Measurements from ENCODE around the gene TBC1D26.
"Not testable (repeated sequence)": the region's sequence is repeated elsewhere in the genome, so short reads cannot be mapped to it uniquely, and the experiment has no call there.

Gene TBC1D26

DNA sequence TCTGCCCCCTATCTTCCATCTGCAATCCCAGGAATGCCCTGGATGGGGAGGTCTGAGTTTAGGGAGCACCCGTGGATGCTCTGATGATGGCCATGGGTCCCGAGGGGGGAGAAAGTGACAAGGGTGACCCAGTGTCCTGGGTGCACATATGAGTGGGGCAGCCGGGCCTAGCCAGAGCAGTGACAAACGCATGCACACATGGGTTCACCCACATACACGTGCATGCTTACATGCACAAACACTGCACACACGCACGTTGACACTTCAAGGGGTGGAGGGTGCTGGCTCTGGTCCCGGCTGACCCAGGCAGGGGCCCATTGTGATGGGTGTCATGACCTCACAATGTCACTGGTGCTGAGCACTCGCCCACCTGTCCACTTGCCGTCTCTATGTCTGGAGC, at the start of gene TBC1D26:
Gene TBC1D26 (plus strand): TSS at position 384 of the 400 bp plus-strand sequence. CDS start 3,066 bp downstream, outside the sequence.
- not testable (repeated sequence) for DNase-seq (ENCODE audit: low spot score)

DNA sequence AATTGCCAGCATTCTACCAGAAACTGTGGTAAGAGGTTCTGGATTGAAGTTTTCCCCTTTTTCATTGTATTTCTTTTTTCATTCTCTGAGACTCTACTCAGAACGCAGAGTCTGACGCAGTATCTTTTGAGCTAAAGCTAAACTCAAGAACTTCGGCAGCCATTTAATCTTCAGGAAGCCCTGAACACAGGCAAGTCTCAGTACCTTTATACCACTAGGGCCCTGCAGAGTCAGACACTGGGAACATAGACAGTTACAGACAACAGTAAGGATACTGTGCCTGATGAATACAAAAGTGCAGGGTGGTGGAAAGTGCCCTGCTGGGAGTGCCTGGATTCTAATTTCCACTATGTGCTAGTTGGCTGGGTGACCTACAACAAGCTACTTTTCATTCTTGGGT, 48.9 kb upstream of the TBC1D26 start:
- not testable (repeated sequence) for DNase-seq (ENCODE audit: low spot score)

DNA sequence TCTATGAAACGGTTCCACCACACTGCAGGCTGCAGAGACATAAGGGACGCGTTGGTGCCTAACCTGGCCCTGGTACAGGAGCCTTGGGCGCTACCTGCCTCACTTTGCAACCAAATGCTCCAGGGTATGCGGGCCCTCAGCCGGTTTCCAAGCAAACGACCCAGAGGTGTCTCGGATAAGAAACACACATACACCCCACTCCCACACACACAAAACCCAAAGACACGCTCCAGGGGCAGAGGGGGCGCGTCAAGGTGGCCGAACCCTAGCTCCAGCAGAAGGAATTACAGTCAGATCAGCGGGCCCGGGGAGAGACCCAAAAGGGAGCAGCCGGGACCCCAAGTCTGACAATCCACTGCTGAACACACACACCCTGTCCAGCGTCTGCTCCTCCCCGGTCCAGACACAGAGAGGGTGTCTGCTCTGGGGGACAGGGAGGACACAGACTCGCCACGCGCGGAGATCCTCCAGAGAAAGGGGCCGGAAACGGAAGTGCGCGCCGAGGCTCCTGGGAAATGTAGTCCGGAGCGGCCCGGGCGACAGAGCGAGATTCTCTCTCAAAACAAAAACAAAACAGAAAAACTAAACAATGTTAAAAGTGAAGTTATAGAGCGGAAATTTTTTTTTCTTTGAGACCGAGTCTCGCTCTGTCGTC, 48.1 kb upstream of the TBC1D26 start, which contains the start of gene TRIM16:
Gene TRIM16 (minus strand): TSS at position 488 of the 655 bp plus-strand sequence. CDS start 32,702 bp downstream, outside the sequence.
- not testable (repeated sequence) for DNase-seq (ENCODE audit: low spot score)

DNA sequence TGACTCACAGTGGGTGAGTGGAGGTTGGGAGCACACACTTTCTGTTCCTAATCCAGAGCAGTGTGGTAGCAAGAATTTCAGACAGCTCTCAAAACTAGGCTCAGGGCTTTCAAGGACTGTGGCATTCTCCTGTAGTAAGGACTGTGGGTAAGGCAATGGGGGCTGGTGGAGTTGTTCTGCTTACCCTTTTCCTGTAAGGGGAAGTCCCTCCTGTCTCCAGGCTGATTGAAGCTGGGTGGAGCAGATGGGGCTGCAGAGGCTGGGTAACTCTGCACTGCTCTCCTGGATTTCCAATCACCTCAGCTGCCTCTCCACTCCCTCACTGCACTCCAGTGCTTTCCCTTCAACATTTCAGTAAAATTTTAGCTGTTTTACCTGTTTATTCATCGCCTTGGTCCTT, 44.6 kb upstream of the TBC1D26 start:
- not testable (repeated sequence) for DNase-seq (ENCODE audit: low spot score)

DNA sequence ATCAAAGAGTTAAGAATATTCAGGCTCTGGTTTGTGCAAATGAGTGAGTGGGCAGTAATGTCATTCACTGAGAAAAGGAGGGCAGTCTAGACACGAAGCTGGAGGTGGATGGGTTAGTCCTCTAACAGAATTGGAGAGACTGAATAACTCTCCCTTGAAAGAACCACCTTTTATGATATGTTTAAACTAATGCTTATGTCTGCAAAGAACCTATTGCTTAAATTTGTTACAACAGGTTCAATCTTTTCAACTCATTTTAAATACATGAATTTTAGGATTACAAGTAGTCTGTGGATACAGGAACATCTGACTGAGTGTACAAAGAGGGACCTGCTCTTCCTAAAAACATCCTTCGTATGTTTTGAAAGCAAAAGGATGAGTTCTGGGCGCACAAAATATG, 33.1 kb upstream of the TBC1D26 start:
- not testable (repeated sequence) for DNase-seq (ENCODE audit: low spot score)

DNA sequence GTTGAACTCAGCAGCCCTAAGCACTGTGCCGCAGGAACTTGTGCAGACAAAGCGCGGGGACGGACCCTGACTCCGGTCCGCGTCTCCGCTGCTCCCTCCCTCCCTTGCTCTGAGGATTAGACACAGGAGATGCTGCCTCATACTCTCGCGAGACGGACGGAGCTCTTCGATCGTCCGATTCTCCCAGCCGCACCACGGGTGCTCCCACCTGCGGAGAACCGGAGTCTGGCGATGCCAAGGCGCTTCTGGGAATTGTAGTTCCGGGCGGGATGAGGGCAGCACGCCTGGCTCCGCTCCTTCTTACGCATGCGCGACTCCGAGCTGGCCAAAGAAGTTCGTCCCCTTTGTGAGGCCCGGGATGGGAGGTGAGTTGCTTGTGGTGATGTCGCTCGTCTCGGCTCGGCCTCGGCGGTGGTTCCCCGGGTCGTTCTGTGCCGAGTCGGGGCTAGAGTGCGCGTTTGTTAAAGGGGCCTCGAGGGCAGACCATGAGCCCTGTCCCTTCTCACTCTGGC, 32.6 kb upstream of the TBC1D26 start, which contains the start of gene ZNF286A:
Gene ZNF286A (plus strand): TSS at position 340 of the 512 bp plus-strand sequence. CDS start 578 bp downstream, outside the sequence.
- DNase-seq (ENCODE audit: low spot score) = peak; percentile 79

DNA sequence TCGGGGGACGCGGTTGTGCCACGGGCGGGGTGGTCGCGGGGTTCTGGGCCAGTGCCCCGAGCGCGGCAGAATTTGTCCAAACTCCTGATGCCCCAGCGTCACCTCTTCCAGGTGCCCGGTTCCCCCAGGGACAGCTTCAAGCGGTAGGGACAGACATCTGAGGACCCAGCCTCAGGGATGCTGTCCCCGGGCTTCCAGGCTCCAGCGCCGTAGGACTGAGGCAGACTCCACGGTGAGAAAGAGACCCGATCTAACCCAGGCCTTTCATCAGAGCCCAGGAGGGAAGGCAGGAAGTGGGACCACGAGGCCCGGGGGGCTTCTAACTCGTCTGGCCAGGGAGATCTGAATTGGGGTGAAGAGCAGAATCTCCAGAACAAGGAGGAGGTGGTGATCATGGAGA, 32.1 kb upstream of the TBC1D26 start:
- DNase-seq (ENCODE audit: low spot score) = not testable (repeated sequence)

DNA sequence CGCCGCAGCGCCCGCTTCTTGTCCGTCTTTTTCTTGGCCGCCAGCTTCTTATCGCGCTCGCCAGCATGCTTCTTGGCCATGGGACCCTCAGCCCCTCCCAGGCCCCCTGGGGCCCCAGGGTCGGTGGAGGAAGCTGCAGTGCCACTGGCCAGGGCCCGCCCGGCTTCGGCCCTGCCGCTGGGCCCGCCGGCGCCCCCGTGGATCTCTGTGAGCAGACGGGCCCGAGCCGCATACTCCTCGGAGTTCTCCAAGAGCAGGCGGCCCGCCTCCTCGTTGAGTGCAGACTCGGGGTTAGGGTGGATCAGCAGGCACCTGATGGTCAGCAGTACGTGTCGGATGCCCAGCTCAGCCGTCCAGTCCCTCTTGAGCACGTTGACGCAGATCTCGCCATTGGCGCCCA, 27.8 kb upstream of the TBC1D26 start:
- not testable (repeated sequence) for DNase-seq (ENCODE audit: low spot score)

DNA sequence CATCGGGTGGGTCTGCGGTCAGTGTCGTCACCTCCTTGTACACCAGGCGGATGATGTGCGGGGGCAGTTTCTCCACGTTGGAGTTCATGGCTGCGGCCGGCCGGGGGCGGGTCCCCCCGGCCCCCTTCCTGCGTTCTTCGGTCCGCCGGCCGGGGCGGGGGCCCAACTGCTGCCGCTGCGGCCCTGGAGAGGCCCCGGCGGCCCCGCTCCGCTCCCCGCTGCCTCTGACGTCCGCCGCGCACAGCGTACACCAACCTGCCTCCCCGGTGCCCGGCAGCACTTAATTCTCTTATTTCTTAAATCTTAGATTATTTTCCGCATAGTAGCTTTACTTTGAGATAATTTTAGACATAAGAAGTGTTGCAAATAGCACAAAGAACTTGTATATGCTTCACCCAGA, 27.3 kb upstream of the TBC1D26 start:
- not testable (repeated sequence) for DNase-seq (ENCODE audit: low spot score)

DNA sequence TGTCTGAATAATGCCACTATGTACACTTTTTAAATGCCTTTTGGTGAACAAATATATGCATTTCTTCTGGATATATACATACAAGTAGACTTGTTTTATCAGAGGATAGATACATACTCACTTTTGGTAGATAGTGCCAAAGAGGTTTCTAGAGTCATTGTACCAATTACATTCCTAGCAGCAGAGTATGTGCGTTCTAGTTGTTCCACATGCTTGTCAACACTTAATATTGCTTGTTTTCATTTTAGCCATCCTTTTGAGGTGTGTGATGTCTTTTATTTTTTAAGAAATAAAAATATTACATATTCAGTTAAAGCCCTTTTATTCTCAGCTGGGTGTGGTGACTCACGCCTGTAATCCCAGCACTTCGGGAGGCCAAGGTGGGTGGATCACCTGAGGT, 23.2 kb upstream of the TBC1D26 start:
- DNase-seq (ENCODE audit: low spot score) = not testable (repeated sequence)

DNA sequence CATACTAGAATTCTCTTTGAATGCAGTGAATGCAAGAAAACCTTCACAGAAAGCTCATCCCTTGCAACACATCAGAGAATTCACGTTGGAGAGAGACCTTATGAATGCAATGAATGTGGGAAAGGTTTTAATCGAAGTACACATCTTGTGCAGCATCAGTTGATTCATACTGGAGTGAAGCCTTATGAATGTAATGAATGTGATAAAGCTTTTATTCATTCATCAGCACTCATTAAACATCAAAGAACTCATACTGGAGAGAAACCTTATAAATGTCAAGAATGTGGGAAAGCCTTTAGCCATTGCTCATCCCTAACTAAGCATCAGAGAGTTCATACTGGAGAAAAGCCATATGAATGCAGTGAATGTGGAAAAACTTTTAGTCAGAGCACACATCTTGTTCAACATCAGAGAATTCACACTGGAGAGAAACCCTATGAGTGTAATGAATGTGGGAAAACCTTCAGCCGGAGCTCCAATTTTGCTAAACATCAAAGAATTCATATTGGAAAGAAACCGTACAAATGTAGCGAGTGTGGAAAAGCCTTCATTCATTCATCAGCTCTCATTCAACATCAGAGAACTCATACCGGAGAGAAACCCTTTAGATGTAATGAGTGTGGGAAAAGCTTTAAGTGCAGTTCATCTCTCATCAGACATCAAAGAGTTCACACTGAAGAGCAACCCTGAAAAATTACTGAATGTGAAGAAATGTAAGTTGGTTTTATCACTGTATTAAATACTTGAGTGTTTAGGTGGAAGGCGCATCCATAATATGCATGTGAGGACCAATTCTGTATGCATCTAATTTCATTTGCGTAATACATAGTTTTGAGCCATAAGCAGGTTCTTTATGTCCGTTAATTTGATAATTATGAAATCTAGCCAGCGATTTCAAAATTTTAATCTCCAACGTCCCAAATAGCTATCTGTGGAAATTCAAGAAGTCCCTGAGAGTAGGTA, 15.2 kb upstream of the TBC1D26 start:
- DNase-seq (ENCODE audit: low spot score) = not testable (repeated sequence)

DNA sequence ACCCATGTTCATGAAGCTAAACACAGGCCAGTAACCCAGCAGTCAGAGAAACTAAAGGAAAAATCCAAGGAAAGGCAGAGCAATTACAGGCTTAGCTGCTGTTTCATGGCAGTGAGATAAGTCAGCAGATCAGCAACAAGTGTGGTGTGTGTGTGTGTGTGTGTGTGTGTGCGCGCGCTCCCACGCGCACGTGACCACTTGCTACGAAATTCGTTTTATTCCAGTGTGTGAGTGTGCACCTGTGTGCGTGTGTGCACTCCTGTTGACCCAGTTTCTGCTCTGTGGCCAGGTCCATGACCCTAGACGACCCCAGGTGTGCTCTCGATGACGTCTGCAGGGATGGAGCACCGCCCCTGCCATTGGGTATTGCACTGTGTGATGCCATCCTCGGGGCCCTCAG, 1.5 kb upstream of the TBC1D26 start:
- DNase-seq (ENCODE audit: low spot score) = not testable (repeated sequence)

DNA sequence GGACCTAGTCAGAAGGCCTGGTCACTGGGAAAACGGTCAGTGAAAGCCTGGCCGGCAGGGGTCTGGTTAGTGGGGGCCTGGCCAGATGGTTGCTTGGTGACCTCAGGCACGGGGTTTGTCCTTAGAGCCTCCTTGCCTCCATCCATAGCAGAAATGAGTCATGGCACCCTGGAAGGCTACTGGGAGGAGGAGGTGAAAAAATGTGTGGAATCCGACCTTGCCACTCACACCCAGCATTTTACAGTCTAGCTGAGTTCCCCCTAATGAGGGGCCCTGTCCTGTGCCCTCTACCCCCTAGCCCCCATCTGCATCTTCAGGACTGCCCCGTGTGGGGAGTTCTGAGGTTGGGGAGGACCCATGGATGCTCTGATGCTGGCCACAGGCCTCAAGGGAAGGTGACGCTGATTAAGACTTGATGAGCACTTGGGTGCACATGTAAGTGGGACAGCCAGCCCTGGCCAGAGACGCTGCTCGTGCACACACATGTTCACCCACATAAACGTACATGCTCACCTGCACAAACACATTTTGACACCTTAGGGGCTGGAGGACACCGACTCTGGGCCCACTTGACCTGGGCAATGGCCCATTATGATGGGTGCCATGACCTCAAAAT, 1.2 kb downstream of the TBC1D26 start:
- not testable (repeated sequence) for DNase-seq (ENCODE audit: low spot score)

DNA sequence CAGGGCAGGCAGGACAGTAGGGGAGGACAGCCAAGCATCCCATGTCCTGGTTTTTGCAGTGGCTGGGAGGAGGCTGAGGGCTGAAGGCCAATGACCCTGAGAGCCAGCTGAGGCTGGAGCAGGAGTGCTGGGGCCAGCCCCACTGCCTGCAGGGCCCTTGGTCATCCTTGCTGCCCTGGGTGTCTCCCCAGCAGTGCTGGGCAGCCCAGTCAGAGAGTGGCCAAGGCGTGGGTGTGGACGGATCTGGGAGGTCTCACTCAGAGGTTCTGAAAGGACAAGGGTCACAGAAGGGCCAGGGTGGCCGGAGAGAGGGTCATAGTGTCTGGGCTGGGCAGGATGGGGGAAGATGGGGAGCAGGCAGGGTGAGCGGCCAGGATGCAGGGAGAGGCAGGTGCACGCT, 4.5 kb downstream of the TBC1D26 start:
- not testable (repeated sequence) for DNase-seq (ENCODE audit: low spot score)

DNA sequence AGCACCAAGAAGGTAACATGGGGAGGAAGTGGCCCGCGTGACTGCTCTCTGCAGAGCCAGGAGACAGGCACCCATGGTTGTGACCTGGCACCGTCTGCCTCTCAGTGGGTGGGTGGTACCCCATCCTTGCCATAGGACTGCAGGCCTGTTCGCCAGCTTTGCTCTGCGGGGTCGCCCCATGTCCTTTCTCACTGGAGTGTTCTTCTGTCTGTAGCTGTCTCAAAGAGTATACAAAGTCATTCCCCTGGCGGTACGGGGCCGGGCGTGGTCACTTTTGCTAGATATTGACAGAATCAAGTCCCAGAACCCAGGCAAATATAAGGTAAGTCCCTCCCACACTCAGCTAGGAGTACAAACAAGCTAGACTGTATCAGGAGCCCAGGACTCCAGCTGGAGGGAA, 6.0 kb downstream of the TBC1D26 start:
- no peak for DNase-seq (ENCODE audit: low spot score)

DNA sequence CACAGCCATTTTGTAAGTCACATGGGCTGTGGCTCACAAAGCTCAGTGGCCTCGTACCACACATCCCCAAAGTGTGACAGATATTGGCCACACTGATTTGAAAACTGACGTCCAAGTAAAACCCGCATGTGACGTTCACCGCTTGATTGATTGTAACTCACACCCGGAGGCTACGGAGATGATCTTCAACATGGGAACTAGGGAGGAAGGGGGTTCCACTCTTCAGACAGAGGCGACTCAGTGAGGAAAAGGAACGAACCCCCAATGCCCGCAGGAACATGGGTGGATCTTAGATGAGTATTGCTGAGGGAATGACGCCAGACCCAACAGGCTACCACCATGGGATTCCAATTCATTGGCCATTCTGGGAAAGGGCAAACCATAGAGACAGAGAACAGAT, 7.2 kb downstream of the TBC1D26 start:
- not testable (repeated sequence) for DNase-seq (ENCODE audit: low spot score)

DNA sequence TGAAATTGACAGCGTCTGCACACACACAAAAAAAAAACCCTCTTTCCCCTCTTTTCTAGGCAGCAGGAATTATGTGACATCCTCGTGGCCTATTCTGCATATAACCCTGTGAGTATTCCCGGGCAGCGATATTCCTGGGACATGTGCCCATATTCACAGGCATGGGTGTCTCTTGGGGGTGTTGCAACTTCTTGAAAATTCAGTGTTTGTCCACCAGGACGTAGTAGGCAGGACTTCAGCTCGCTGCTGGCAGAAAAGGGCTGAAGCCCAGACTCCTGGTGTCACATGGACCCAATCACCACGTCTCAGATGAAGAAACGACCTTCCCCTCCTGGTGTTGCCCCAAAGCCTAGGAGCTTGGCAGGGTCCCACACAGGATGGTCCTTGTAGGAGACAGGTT, 8.0 kb downstream of the TBC1D26 start:
- not testable (repeated sequence) for DNase-seq (ENCODE audit: low spot score)

DNA sequence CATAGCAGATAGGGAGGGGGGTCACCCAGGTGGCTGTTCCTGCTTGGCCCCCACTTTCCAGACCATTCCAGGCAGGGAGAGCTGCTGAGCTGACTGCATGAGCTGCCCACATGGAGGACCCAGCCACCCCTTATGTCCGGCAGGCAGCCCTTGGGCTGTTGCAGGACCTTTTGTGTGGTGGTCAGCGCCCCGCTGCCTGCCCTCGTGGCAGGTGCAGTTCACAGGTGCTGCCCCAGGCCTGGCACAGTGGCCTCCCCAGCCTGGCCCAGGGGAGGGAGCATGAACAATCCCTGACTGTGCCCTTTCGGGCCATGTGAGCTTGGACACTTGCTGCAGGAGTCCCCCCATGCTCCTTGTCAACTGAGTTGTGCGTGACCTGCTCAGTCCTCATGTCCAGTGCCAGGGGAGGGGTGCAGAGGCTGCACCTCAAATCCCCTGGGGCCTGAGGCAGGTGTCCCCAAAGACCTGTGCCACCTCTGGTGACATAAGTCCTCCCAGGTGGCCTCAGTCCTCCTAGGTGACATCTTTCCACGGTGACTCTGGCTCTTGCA, 8.6 kb downstream of the TBC1D26 start:
- DNase-seq (ENCODE audit: low spot score) = no peak

DNA sequence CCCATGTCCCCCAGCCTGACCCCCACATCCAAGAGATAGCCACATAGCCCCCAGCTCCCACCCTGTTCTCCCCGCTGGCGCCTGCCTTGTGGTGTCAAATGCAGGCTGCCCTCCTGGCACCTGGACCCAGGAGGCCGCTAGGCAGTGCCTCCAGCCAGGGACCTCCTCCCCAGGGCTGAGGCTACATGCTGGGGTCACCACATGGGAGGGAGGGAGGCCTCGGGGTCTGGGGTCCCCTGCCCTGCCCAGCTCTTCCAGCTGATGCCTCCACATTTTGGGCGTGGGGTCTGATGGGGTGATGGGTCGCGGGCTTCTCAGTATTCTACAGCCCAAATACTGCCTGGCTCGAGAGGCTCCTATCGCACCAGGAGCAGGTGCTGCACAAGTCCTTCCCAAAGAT, 9.5 kb downstream of the TBC1D26 start:
- DNase-seq (ENCODE audit: low spot score) = no peak

DNA sequence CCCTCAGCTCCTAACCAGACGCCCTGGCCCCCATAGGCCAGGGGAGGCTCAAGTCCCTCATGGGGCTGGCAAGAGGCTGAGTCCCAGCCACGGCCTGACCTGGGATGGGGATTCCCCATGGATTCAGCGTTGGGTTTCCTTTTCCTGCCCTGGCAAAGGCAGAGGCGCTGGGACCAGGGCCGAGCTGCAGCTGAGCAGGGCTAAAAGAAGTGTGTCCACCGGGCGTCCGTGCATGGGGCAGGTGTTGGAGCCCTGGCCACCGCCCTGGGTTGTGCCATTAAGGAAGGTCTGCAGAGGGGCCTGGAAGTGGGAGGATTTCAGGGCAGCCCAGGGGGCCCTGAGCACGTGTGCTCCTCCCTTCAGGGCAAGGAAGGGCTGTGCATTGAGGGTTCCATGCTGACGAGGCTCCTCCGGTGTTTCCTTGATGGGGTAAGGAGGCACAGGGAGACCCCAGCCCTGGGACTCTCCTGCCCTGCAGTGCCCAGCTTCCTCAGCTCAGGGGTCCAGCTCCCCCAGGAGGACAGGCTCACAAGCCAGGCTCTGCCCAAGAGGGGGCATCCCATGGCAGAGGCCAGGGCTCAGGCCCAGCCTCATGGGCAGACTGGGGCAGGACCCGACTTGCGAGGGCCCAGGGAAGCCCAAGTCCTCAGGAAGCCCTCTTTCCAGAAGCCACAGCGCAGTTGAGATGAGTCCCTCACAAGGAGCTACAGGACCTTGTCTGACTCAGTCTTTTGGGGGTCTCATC, 10.1 kb downstream of the TBC1D26 start:
- no peak for DNase-seq (ENCODE audit: low spot score)

DNA sequence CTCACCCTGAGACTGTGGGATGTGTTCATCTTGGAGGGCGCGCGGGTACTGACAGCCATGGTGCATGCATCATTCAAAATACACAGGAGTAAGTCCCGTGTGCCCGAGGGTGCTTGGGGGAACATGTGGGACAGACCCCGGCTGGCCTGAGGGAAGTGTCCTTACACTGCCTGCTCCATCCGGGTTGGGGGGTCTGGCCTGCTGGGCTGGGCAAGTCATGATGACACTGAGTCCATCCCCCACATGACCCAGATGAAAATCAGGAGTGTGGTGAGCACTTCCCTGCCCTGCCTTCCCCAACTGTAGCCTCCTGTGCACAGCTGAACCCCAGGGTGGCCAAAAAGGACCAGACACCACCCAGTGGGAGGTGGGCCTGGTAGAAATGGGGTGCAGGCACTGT, 10.8 kb downstream of the TBC1D26 start:
- no peak for DNase-seq (ENCODE audit: low spot score)

All from HuH-7.5 (cell line).